GM23248 (cell line): ENCODE results near the gene IRF2BP2. TPM values are rescaled to one million over a fixed set of nuclear protein-coding genes. Genes with fewer than 3 reads are reported as not detected.

Experiments
- DNase-seq: peaks from one replicate; pipeline ENCODE4 v3.0.0-alpha.2; 2015
- H2AFZ ChIP-seq: fragments of 200-600 bp; sonication (generic); 2 replicates; pipeline ENCODE4 v1.6.1; 2016; ENCODE audit warnings: antibody characterized with exemption
- H3F3A ChIP-seq: fragments of 200-600 bp; sonication (generic); 2 replicates; pipeline ENCODE4 v1.6.1; 2016; ENCODE audit warnings: mild to moderate bottlenecking, antibody characterized with exemption, mixed run types; ENCODE audit not compliant: insufficient read depth
- H3K27ac ChIP-seq: fragments of 200-600 bp; sonication (generic); 2 replicates; pipeline ENCODE4 v1.5.1; 2016; ENCODE audit warnings: mild to moderate bottlenecking
- H3K27me3 ChIP-seq: fragments of 200-600 bp; sonication (generic); replicated peaks from 2 replicates; pipeline ENCODE4 v1.6.1; 2016; ENCODE audit warnings: mild to moderate bottlenecking; ENCODE audit not compliant: insufficient read depth
- H3K36me3 ChIP-seq: fragments of 200-600 bp; sonication (generic); 2 replicates; pipeline ENCODE4 v1.6.1; 2016; ENCODE audit warnings: low read depth, mild to moderate bottlenecking
- H3K4me1 ChIP-seq: fragments of 200-600 bp; sonication (generic); 2 replicates; pipeline ENCODE4 v1.6.1; 2016; ENCODE audit warnings: mild to moderate bottlenecking; ENCODE audit not compliant: insufficient read depth
- H3K4me2 ChIP-seq: fragments of 200-600 bp; sonication (generic); one replicate; pipeline ENCODE4 v1.6.1; 2016; ENCODE audit warnings: mild to moderate bottlenecking; ENCODE audit not compliant: unreplicated experiment
- H3K4me3 ChIP-seq: fragments of 200-600 bp; sonication (generic); 2 replicates; pipeline ENCODE4 v1.5.1; 2016; ENCODE audit warnings: mild to moderate bottlenecking
- H3K79me2 ChIP-seq: fragments of 200-600 bp; sonication (generic); 2 replicates; pipeline ENCODE4 v1.6.1; 2016; ENCODE audit warnings: mild to moderate bottlenecking; ENCODE audit not compliant: insufficient read depth
- H3K9ac ChIP-seq: fragments of 200-600 bp; sonication (generic); 2 replicates; pipeline ENCODE4 v1.6.1; 2016; ENCODE audit warnings: mild to moderate bottlenecking
- H3K9me2 ChIP-seq: fragments of 200-600 bp; sonication (generic); 2 replicates; pipeline ENCODE4 v1.6.1; 2016; ENCODE audit warnings: mixed run types, mild to moderate bottlenecking, moderate library complexity; ENCODE audit not compliant: insufficient read depth
- H3K9me3 ChIP-seq: fragments of 200-600 bp; sonication (generic); one replicate; pipeline ENCODE4 v1.6.1; 2017; ENCODE audit warnings: low read depth
- H4K20me1 ChIP-seq: fragments of 200-600 bp; sonication (generic); 2 replicates; pipeline ENCODE4 v1.6.0; 2016; ENCODE audit not compliant: insufficient read depth
- EZH2 ChIP-seq: fragments of 200-600 bp; sonication (generic); IDR thresholded peaks from 2 replicates; pipeline ENCODE4 v1.6.1; 2018; ENCODE audit warnings: antibody characterized with exemption, mild to moderate bottlenecking; ENCODE audit not compliant: insufficient read depth, poor library complexity, severe bottlenecking
- EZH2phosphoT487 ChIP-seq: fragments of 200-600 bp; sonication (generic); IDR thresholded peaks from 2 replicates; pipeline ENCODE4 v1.6.1; 2018; ENCODE audit warnings: antibody characterized with exemption, moderate library complexity, mild to moderate bottlenecking, low read depth; ENCODE audit not compliant: insufficient read depth
- WGBS, 2 experiments: methylation state at CpG; one replicate each; pipeline ENCODE4 v1.1.6; 2015 to 2017; ENCODE audit warnings: low lambda C conversion rate in 2 of 2, low coverage in 1 of 2; ENCODE audit errors: missing lambda C conversion rate in 2 of 2; 5-methylcytosine and 5-hydroxymethylcytosine counted together
- in situ Hi-C: fragments of 300-500 bp; cut with MboI; formaldehyde crosslinking; loops from 2 replicates; pipeline ENCODE4 v1.15.0; 2020
- polyA plus RNA-seq: library from polyadenylated mRNA; unstranded; fragments of >200 nt; fragmentation: Nextera tagmentation; extraction: Ambion mirVana; gene quantifications from 2 replicates; pipeline ENCODE4 v1.2.1, GENCODE V29; 2016
- total RNA-seq: library from RNA; depleted of rRNA; stranded (reverse); fragments of >200 nt; shearing (Covaris generic); gene quantifications from 2 replicates; pipeline ENCODE4 v1.2.3, GENCODE V29; 2014

The IRF2BP2 gene
- total and polyA plus RNA-seq, 2 experiments from 2014 or later = 12.9 to 60.7 TPM

- 89 to 90% methylated on average over 6 of the region's 6 CpGs for WGBS, 2 experiments
These were observed 16.0 kb downstream of the IRF2BP2 start for GRCh38 chr1:234593771-234594504.

GRCh38 chr1:234593109-234593508, 16.9 kb downstream of the IRF2BP2 start:
- Histone ChIP-seq H3K27ac (no peak overlapping the region), H3K4me2 (no peak overlapping the region), H3K36me3 (no peaks in the 10 kb centered on the region), H3K9me2 (no peaks in the 10 kb centered on the region), H3K27me3 (no peaks in the 10 kb centered on the region), H3F3A (no peaks in the 10 kb centered on the region), H3K79me2 (no peaks in the 10 kb centered on the region), H3K9me3 (no peaks in the 10 kb centered on the region), H4K20me1 (no peaks in the 10 kb centered on the region), H3K9ac (no peak overlapping the region), H3K4me3 (no peak overlapping the region), H2AFZ (no peak overlapping the region), H3K4me1 (peaks cover 10% of the 10 kb centered on the region; the same call in 1 of the 2 replicates)
- no peak for DNase-seq
- 96 to 97% methylated on average over 7 of the region's 7 CpGs for WGBS, 2 experiments
- TF ChIP-seq EZH2phosphoT487 (no peak), EZH2 (no peak)
- in situ Hi-C loops = loop anchor here (10.0 kb wide), 1 partner anchor 88 kb away; no protein-coding TSS in a partner anchor

More at GRCh38 chr1:234593771-234594504, 16.0 kb downstream of the IRF2BP2 start:
- no peak overlapping the region for H2AFZ ChIP-seq
- DNase-seq = no peak
- H3K27me3 ChIP-seq = no peaks in the 10 kb centered on the region
- no peaks in the 10 kb centered on the region for H3K9me2 ChIP-seq
- H3K4me3 ChIP-seq = no peak overlapping the region
- H4K20me1 ChIP-seq = no peaks in the 10 kb centered on the region
- H3K79me2 ChIP-seq = no peaks in the 10 kb centered on the region
- H3K9me3 ChIP-seq = no peaks in the 10 kb centered on the region
- H3K36me3 ChIP-seq = no peaks in the 10 kb centered on the region
- peaks cover 5% of the 10 kb centered on the region for H3F3A ChIP-seq
- TF ChIP-seq EZH2 (no peak), EZH2phosphoT487 (no peak)
- H3K9ac ChIP-seq = no peak overlapping the region
- no peak overlapping the region for H3K4me2 ChIP-seq
- peaks cover 14% of the 10 kb centered on the region for H3K4me1 ChIP-seq
- no peak overlapping the region for H3K27ac ChIP-seq
- in situ Hi-C loops = loop anchor here (10.0 kb wide), 1 partner anchor 89 kb away; no protein-coding TSS in a partner anchor

- Histone ChIP-seq H3K27me3 (no peaks in the 10 kb centered on the region), H2AFZ (no peak overlapping the region), H3K27ac (no peak overlapping the region), H3K79me2 (no peaks in the 10 kb centered on the region), H3K9ac (no peak overlapping the region), H3K4me3 (no peak overlapping the region), H3K4me1 (peaks cover 10% of the 10 kb centered on the region; the same call in 1 of the 2 replicates), H4K20me1 (no peaks in the 10 kb centered on the region), H3K9me2 (no peaks in the 10 kb centered on the region), H3K4me2 (no peak overlapping the region), H3K36me3 (no peaks in the 10 kb centered on the region), H3F3A (no peaks in the 10 kb centered on the region), H3K9me3 (no peaks in the 10 kb centered on the region)
- 97% methylated on average over 5 of the region's 5 CpGs for WGBS, 2 experiments
- no peak for TF ChIP-seq EZH2phosphoT487
- TF ChIP-seq EZH2 = no peak
- no peak for DNase-seq
- in situ Hi-C loops = loop anchor here (10.0 kb wide), 1 partner anchor 87 kb away; no protein-coding TSS in a partner anchor
These were observed 17.7 kb downstream of the IRF2BP2 start for GRCh38 chr1:234592240-234592639.

- 91 to 99% methylated on average over 4 of the region's 4 CpGs for WGBS, 2 experiments
- no peak for DNase-seq
- no peak overlapping the region for H3K9ac ChIP-seq
- H3K79me2 ChIP-seq = no peaks in the 10 kb centered on the region
- in situ Hi-C loops = loop anchor here (10.0 kb wide), 1 partner anchor 86 kb away; no protein-coding TSS in a partner anchor
- no peaks in the 10 kb centered on the region for H3K36me3 ChIP-seq
- peaks cover 15% of the 10 kb centered on the region for H3K4me1 ChIP-seq
- H3K4me2 ChIP-seq = no peak overlapping the region
- peaks cover 10% of the 10 kb centered on the region for H3F3A ChIP-seq
- TF ChIP-seq EZH2 (no peak), EZH2phosphoT487 (no peak)
- no peaks in the 10 kb centered on the region for H3K27me3 ChIP-seq
- H3K4me3 ChIP-seq = no peak overlapping the region
- H3K27ac ChIP-seq = no peak overlapping the region
- H3K9me2 ChIP-seq = no peaks in the 10 kb centered on the region
- H4K20me1 ChIP-seq = no peaks in the 10 kb centered on the region
- no peaks in the 10 kb centered on the region for H3K9me3 ChIP-seq
- no peak overlapping the region for H2AFZ ChIP-seq
These were observed 18.8 kb downstream of the IRF2BP2 start for GRCh38 chr1:234591131-234591530.
